Right hindlimb (tissue), 1 donor: ENCODE data around the gene ADAM23.
"Not testable (repeated sequence)": the region's sequence is repeated elsewhere in the genome, so short reads cannot be mapped to it uniquely, and the experiment has no call there.

Source experiments
- DNase-seq: peaks from one replicate; pipeline ENCODE4 v3.0.0-alpha.2; 2018

ADAM23 gene

GRCh38 chr2:206442833-206443734, at the start of gene ADAM23:
Gene ADAM23 (plus strand): TSS chr2:206443532. CDS start chr2:206443867, 335 bp downstream.
- DNase-seq, result peak; percentile 80

- DNase-seq, result no peak
Measured at GRCh38 chr2:206396211-206396610, 47.1 kb upstream of the ADAM23 start.

- DNase-seq, result not testable (repeated sequence)
Measured at GRCh38 chr2:206402956-206403569, 40.3 kb upstream of the ADAM23 start.

- no peak for DNase-seq
Measured at GRCh38 chr2:206408323-206409320, 34.7 kb upstream of the ADAM23 start.

GRCh38 chr2:206410714-206411113, 32.6 kb upstream of the ADAM23 start:
- DNase-seq, result no peak

GRCh38 chr2:206415618-206416243, 27.6 kb upstream of the ADAM23 start:
- no peak for DNase-seq

GRCh38 chr2:206418968-206419367, 24.4 kb upstream of the ADAM23 start:
- no peak for DNase-seq

- no peak for DNase-seq
Measured at GRCh38 chr2:206420721-206421120, 22.6 kb upstream of the ADAM23 start.

GRCh38 chr2:206422493-206422892, 20.8 kb upstream of the ADAM23 start:
- DNase-seq, result no peak

- DNase-seq, result no peak
Measured at GRCh38 chr2:206423147-206423546, 20.2 kb upstream of the ADAM23 start.

GRCh38 chr2:206424134-206424533, 19.2 kb upstream of the ADAM23 start:
- DNase-seq, result no peak

- no peak for DNase-seq
Measured at GRCh38 chr2:206428783-206429182, 14.5 kb upstream of the ADAM23 start.

GRCh38 chr2:206430452-206430851, 12.9 kb upstream of the ADAM23 start:
- DNase-seq, result no peak

- DNase-seq, result no peak
Measured at GRCh38 chr2:206431439-206431838, 11.9 kb upstream of the ADAM23 start.

- no peak for DNase-seq
Measured at GRCh38 chr2:206432193-206433082, 10.9 kb upstream of the ADAM23 start.

GRCh38 chr2:206433190-206433589, 10.1 kb upstream of the ADAM23 start:
- no peak for DNase-seq

- no peak for DNase-seq
Measured at GRCh38 chr2:206433686-206434085, 9.6 kb upstream of the ADAM23 start.

- peak; percentile 26 for DNase-seq
Measured at GRCh38 chr2:206435742-206436141, 7.6 kb upstream of the ADAM23 start.

- DNase-seq, result no peak
Measured at GRCh38 chr2:206438196-206438724, 5.1 kb upstream of the ADAM23 start.

- DNase-seq, result no peak
Measured at GRCh38 chr2:206442474-206442832, 879 bp upstream of the ADAM23 start.
